ENCODE measurements around the gene PANX1.

PANX1 gene

DNA sequence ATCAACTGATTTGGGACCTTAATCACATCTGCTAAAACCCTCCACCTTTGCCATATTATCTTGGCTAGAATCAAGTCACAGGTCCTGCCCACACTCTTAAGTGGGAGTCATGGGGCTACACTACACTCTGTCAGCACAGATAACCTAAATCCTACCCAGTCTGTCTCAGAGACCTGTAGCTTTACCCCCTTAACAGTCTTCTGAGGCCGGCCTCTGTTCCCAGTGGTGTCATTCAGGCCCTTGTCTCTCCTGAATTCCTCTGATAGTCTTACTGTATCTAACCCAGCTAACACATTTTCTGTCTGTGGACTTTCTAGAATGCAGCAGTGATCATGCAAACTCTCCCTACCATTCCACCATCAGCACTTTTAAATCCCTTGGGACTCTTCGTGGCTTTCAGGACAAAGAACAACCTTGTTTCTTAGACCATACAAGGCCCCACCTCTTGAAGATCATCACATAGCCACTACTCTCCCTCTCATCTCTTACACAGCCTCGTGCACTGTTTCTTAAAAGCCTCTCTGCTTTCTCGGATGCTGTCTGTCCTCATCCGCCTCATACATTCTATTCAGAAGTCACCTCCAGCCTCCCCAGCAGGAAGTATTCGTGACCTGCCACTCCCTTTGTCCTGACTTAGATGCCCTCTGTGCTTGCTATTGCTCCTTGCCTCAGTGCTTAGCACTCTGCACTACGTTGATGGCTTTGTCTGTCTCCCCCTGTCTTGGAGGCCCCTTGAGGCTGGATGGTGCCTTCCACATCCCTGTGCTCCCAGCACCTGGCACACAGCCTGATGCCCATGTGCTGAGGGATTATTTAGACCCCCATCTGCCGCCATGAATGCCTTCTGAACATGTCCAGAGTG, 57.9 kb downstream of the PANX1 start:
- no peak overlapping the region for H3K27ac ChIP-seq
- TF ChIP-seq, protein P1, sequence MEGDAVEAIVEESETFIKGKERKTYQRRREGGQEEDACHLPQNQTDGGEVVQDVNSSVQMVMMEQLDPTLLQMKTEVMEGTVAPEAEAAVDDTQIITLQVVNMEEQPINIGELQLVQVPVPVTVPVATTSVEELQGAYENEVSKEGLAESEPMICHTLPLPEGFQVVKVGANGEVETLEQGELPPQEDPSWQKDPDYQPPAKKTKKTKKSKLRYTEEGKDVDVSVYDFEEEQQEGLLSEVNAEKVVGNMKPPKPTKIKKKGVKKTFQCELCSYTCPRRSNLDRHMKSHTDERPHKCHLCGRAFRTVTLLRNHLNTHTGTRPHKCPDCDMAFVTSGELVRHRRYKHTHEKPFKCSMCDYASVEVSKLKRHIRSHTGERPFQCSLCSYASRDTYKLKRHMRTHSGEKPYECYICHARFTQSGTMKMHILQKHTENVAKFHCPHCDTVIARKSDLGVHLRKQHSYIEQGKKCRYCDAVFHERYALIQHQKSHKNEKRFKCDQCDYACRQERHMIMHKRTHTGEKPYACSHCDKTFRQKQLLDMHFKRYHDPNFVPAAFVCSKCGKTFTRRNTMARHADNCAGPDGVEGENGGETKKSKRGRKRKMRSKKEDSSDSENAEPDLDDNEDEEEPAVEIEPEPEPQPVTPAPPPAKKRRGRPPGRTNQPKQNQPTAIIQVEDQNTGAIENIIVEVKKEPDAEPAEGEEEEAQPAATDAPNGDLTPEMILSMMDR (conservative IDR thresholded peaks at IDR 0.05), result no peak
- no peak for TF ChIP-seq ZFX (IDR thresholded peaks at IDR 0.05)

DNA sequence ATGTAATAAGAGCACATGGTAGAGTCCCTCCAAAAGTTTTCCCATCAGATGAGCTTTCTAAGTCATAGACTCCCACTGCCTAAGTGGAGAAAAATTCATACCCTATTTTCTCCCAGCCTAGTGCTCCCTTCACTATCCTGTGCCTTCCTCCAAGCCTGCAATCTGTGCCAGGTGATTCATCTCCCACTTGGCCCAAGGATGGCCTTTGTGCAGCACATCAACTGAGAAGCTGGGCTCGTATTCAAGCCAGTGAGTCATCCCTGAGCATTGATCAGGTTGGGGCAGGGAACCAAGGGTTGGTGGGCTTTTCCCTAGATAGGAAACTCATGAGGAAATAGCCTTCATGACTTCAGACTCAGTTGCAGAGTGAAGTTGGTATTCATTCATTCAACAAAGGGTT, 64.6 kb downstream of the PANX1 start:
- TF ChIP-seq ZFX (IDR thresholded peaks at IDR 0.05), result no peak
- TF ChIP-seq, protein P1 (conservative IDR thresholded peaks at IDR 0.05), result no peak

GRCh38 chr11:94194712-94195111, 66.1 kb downstream of the PANX1 start:
- TF ChIP-seq ZFX (IDR thresholded peaks at IDR 0.05), result no peak
- TF ChIP-seq, protein P1 (conservative IDR thresholded peaks at IDR 0.05), result no peak
- H3K27ac ChIP-seq, result no peak overlapping the region

More for the DNA sequence above, 64.6 kb downstream of the PANX1 start:
- H3K27ac ChIP-seq, result no peak overlapping the region

DNA sequence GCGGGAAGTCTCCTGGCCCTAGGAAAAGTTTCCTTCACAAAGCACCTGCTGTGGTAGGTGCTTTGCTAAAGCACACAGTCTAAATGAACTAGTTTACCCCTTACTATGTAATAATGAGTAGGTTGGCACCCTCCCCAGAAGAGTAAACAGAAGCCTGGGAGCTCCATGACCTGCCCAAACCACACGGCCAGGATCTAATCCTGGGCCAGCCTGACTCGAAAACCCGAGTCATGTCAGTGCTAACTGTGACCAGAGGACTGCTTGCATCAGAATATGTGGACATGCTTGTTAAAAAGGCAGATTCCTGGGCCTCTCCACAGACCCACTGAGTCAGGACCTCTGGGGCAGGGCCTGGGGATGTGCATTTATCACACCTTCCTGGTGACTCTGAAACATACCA, 67.7 kb downstream of the PANX1 start:
- TF ChIP-seq ZFX (IDR thresholded peaks at IDR 0.05), result no peak
- H3K27ac ChIP-seq, result no peak overlapping the region

DNA sequence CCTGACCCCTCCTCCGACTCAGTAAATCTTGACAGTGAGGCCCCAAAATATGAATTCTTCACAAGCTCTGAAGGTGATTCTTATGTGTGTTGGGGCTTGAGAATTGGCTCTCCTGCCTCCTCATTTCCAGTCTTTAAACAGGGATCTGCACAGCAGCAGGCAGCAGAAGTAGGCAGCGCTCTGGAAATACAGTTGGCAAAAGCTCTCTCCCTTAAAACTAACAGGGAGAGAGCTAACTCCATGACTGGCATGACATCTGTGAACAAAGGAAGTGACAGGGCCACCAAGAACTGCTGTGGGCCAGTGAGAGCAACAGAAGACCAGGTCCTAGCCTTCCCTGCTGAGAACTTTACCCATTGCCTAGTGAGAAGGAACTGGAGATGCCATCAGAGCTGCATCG, 70.1 kb downstream of the PANX1 start:
- TF ChIP-seq, protein P1 (conservative IDR thresholded peaks at IDR 0.05), result no peak
- no peak overlapping the region for H3K27ac ChIP-seq

- no peak overlapping the region for H3K27ac ChIP-seq
- TF ChIP-seq, protein P1 (conservative IDR thresholded peaks at IDR 0.05), result no peak
- no peak for TF ChIP-seq ZFX (IDR thresholded peaks at IDR 0.05)
These were observed 70.8 kb downstream of the PANX1 start for GRCh38 chr11:94199136-94200130.

DNA sequence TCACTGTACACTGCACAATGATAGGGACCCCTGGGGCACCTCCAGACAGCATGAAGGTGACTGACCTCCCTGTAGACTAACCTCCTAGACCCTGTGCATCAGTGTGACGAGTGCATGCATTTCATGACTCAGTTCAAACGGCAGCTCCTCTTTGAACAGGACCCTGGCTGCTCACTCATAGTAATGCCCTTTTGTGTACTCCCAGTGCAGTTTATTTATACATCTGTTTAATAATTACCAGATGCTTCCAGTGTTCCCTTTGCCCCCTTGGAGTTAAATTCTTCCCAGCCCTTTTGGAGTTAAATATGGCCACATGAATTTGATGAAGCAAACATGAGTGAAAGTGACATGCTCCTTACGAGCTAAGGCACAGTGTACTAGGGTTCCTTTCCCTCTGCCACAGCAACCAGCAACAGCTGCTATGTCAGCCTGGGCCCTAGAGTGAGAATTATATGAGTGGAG, 72.4 kb downstream of the PANX1 start:
- TF ChIP-seq, protein P1 (conservative IDR thresholded peaks at IDR 0.05), result no peak
- TF ChIP-seq ZFX (IDR thresholded peaks at IDR 0.05), result no peak
- no peak overlapping the region for H3K27ac ChIP-seq
